AG04449 (cell line): ENCODE measurements around the gene ELOVL7.

Experiments
- CTCF ChIA-PET: fragments of 350-600 bp; formaldehyde crosslinking; extraction: SDS; loops from one replicate; lab custom pipeline; 2021; ENCODE audit warnings: antibody characterized with exemption; lab: Yijun Ruan, JAX
- POLR2A ChIA-PET: fragments of 400-600, 350-600 bp; formaldehyde crosslinking; extraction: SDS; loops from one replicate; lab custom pipeline; 2020; ENCODE audit warnings: antibody characterized with exemption, inconsistent platforms; lab: Yijun Ruan, JAX
- DNase-seq: peaks from one replicate; pipeline ENCODE4 v3.0.0-alpha.2; 2010; ENCODE audit warnings: low read depth, low spot score
- H3K4me3 ChIP-seq: 2 replicates; pipeline ENCODE4 v1.5.1; 2011; ENCODE audit warnings: low read depth, mild to moderate bottlenecking, control low read depth, low read length
- CTCF ChIP-seq: IDR thresholded peaks from one replicate; pipeline ENCODE4 v1.5.1; 2011; ENCODE audit warnings: mild to moderate bottlenecking, moderate library complexity, low read length, control low read depth, inconsistent platforms; ENCODE audit not compliant: insufficient read depth; ENCODE audit errors: missing control alignments

ELOVL7 gene

GRCh38 chr5:60814498-60814897 is 29.6 kb downstream of the ELOVL7 start:
- ChIA-PET POLR2A (no interaction called here), CTCF (no interaction called here)
- TF ChIP-seq CTCF, result no peak
- DNase-seq, result no peak
- H3K4me3 ChIP-seq, result no peak overlapping the region

- ChIA-PET POLR2A (no interaction called here), CTCF (no interaction called here)
- no peak for TF ChIP-seq CTCF
- DNase-seq, result no peak
- H3K4me3 ChIP-seq, result no peak overlapping the region
Measured at GRCh38 chr5:60812426-60812825, 31.6 kb downstream of the ELOVL7 start.

- CTCF ChIA-PET, result no interaction called here
- DNase-seq, result no peak
- no peak for TF ChIP-seq CTCF
Measured at GRCh38 chr5:60811105-60811504, 33.0 kb downstream of the ELOVL7 start.

DNA sequence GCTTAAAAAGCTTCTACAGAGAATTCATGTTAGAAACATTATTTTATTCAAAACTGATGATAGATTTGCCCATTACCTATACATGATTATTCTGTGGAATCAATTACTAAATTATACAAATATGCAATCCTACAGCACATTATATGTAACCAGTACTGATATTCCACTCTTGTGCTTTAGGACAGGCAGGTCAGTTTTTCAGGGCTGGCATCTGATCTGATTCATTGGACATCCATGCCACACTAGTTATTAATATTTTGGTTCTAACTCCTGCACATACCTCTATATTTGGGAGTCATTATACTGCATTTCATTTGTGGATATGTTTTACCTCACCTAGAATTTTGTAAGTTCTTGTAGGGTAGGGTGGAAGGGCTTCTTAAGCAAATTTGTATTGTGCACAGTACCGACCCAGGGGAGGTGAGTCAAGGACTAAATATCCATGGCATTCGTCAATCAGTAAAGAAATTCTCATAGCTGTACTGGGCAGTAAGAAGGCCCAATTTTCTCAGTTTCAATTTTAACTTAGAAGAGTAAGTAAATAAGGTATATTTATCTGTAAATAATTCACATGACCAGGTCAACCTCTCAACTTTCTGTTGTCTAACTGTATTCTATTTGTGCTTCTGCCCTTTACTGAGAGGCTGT is 33.5 kb downstream of the ELOVL7 start:
- POLR2A ChIA-PET, result no interaction called here
- CTCF ChIA-PET, result no interaction called here
- H3K4me3 ChIP-seq, result no peak overlapping the region
- DNase-seq, result no peak
- TF ChIP-seq CTCF, result no peak

More at GRCh38 chr5:60811105-60811504, 33.0 kb downstream of the ELOVL7 start:
- POLR2A ChIA-PET, result no interaction called here
- H3K4me3 ChIP-seq, result no peak overlapping the region

DNA sequence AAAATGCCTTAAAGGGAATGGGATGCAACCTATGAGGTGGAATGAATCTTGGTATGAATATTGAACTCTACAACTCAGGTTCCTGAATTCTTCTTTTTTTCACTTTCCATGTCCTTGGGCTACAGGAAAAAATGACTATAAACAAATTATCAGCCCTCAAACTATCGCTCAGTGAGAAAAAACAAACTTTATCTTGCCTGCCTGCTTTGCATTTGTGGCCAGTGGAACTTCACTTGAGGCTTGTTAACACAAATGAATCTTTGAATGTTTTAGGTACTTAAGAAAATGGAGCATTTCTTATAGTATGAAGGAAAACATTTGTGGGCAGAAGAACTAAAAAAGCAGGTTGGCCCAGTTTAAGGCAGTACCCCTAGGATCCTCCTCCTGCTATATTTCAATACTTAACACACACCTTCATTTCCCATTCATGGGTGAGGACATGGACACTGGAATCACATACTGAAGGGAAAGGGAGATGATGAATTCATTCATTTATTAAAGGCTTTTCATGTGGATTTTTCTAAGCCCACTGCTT is 34.1 kb downstream of the ELOVL7 start:
- no peak for TF ChIP-seq CTCF
- no peak overlapping the region for H3K4me3 ChIP-seq
- ChIA-PET CTCF (no interaction called here), POLR2A (no interaction called here)
- DNase-seq, result no peak

GRCh38 chr5:60806591-60807243 is 37.4 kb downstream of the ELOVL7 start:
- no peak overlapping the region for H3K4me3 ChIP-seq
- DNase-seq, result no peak
- CTCF ChIA-PET, result no interaction called here
- POLR2A ChIA-PET, result no interaction called here
- no peak for TF ChIP-seq CTCF
